Stimulated activated CD4-positive, alpha-beta T cell treated with anti-CD3 and anti-CD28 coated beads, Interleukin-1b, Interleukin-23, amount 100 ng/mL, for 4 hours (primary cell): Measurements from ENCODE around the gene EIF3A.
"Not testable (repeated sequence)": the region's sequence is repeated elsewhere in the genome, so short reads cannot be mapped to it uniquely, and the experiment has no call there.

Experiments
- DNase-seq, 2 donors: peaks; one replicate each; pipeline ENCODE4 v3.0.0-alpha.2; 2020; ENCODE audit warnings: low read depth in 2 of 2

The EIF3A gene, protein sequence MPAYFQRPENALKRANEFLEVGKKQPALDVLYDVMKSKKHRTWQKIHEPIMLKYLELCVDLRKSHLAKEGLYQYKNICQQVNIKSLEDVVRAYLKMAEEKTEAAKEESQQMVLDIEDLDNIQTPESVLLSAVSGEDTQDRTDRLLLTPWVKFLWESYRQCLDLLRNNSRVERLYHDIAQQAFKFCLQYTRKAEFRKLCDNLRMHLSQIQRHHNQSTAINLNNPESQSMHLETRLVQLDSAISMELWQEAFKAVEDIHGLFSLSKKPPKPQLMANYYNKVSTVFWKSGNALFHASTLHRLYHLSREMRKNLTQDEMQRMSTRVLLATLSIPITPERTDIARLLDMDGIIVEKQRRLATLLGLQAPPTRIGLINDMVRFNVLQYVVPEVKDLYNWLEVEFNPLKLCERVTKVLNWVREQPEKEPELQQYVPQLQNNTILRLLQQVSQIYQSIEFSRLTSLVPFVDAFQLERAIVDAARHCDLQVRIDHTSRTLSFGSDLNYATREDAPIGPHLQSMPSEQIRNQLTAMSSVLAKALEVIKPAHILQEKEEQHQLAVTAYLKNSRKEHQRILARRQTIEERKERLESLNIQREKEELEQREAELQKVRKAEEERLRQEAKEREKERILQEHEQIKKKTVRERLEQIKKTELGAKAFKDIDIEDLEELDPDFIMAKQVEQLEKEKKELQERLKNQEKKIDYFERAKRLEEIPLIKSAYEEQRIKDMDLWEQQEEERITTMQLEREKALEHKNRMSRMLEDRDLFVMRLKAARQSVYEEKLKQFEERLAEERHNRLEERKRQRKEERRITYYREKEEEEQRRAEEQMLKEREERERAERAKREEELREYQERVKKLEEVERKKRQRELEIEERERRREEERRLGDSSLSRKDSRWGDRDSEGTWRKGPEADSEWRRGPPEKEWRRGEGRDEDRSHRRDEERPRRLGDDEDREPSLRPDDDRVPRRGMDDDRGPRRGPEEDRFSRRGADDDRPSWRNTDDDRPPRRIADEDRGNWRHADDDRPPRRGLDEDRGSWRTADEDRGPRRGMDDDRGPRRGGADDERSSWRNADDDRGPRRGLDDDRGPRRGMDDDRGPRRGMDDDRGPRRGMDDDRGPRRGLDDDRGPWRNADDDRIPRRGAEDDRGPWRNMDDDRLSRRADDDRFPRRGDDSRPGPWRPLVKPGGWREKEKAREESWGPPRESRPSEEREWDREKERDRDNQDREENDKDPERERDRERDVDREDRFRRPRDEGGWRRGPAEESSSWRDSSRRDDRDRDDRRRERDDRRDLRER (N-terminal part only)

DNA sequence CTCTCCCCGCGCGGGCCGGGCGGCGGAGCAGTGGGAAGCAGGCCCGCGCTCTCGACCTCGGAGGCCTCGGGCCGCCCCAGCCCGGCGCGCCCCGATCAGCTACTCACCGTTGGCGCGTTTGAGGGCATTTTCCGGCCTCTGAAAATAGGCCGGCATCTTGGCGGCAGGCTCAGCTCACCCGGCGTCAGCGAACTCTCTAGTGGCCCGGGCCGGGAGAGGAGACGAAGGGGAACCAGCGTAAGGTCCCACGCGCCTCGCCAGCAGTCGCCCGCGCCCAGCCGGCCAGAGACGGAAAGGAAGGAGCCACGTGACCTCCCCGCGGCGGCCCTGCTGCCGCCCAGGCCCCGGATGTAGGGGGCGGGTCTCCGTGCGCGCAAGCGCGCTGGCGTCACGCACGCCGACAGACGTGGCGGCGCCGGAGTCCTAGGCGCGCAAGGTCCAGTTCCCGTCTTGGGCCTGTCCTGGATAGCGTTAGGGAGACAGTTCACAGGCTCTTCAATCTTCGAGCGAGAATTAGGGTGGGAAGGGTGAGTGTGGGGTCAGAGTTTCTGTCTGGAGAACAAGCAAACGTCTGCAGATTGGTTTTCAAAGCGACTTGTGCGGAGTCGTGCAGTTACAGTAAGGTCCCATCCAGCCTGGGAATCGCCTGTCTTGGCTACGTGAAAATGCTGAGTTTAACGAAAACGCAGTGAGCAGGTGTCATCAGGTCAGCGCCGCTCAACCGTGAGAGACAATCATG is at the start of gene EIF3A:
Gene EIF3A (minus strand): TSS at position 297 of the 739 bp plus-strand sequence. CDS start 141 bp downstream, at position 156.
- DNase-seq = peak; percentile 85 to 88

DNA sequence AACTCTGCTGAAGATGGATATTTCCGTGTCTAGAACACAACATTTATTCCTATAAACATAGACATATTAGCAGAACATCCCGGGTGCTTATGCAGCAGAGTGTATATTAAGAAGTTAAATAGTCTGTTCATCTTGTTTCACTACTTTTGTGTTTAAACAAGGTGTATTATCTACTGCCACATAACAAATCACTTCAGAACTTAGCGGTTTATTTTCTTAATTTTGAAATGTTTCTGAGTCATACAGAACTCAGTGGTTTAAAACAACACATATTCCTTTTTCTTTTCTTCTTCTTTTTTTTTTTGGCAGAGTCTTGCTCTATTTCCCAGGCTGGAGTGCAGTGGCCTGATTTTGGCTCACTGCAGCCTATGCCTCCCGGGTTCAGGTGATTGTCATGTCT is 49.1 kb upstream of the EIF3A start:
- no peak for DNase-seq

- no peak for DNase-seq
Observed at GRCh38 chr10:119125942-119126341, 45.3 kb upstream of the EIF3A start.

GRCh38 chr10:119120875-119121274 is 40.3 kb upstream of the EIF3A start:
- no peak for DNase-seq

GRCh38 chr10:119120413-119120867 is 39.8 kb upstream of the EIF3A start:
- no peak for DNase-seq

- DNase-seq = no peak
Observed at GRCh38 chr10:119119400-119119799, 38.8 kb upstream of the EIF3A start.

- DNase-seq = no peak
Observed at GRCh38 chr10:119118231-119118630, 37.6 kb upstream of the EIF3A start.

DNA sequence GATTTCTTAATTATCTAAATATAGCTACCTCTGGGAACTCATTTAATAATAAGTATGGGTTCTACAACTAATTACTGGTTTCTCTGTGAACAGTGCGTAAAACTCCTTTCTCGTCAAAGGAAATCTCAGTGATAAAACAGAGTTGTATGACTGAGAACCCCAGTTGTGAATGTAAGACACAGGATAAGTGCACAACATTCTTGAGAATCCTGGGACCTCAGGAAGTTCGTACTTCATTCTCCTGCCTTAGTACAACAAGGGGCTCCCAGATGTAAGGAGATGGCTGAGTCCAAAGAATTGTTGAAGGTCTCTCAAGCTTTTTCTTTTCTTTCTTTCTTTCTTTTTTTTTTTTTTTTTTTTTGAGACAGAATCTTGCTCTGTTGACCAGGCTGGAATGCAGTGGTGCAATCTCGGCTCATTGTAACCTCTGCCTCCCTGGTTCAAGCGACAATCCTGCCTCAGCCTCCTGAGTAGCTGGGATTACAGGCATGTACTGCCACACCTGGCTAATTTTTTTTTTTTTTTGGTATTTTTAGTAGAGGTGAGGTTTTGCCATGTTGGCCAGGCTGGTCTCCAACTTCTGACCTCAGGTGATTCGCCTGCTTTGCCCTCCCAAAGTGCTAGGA is 35.8 kb upstream of the EIF3A start:
- DNase-seq = no peak

DNA sequence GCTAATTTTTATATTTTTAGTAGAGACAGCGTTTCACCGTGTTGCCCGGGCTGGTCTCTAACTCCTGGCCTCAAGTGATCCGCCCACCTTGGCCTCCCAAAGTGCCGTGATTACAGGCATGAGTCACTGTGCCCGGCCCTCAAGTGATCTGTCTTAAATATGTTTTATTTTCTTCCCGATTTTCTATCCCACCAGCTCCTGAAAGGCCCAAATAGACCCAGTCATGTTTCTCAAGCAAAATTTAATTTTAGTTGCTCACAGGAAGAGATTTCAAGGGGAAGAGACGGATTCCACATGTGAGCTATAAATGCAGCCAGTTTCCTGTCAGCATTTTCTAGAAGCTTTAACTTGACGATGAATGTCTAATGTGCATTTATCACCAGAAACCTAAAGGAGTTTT is 35.3 kb upstream of the EIF3A start:
- no peak for DNase-seq

- no peak for DNase-seq
Observed at GRCh38 chr10:119113751-119114732, 33.4 kb upstream of the EIF3A start.

DNA sequence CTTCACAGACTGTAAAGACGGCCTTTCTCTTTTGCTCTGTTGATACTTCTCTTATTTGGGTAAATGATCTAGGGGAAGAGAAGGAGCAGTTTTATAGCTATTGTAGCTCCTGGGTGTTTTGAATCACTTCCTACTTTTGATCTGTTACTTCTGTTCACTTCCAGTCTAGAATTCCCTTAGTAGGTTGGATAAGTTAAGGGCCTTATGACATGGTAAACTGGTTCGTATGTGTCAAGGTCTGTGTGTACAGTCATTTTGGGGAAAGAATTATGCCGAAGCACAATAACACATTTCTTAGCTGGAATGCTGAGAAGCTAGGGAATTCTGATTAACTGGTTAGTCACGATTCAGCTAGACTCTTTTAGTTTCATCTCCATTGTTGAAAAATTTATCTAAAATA is 31.4 kb upstream of the EIF3A start:
- DNase-seq = no peak

GRCh38 chr10:119107771-119108170 is 27.2 kb upstream of the EIF3A start:
- not testable (repeated sequence) for DNase-seq

DNA sequence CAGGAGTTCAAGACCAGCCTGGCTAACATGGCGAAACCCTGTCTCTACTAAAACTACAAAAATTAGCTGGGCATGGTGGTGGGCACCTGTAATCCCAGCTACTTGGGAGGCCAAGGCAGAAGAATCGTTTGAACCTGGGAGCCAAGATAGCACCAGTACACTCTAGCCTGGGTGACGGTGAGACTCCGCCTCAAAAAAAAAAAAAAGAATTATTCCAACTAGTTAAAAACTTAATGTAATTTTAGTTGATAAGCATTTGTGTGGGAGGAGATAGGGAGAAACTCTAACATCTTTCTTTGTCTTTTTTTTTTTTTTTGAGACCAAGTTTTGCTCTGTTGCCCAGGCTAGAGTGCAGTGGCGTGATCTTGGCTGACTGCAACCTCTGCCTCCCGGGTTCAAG is 26.5 kb upstream of the EIF3A start:
- DNase-seq = not testable (repeated sequence)

- DNase-seq = not testable (repeated sequence)
Observed at GRCh38 chr10:119105899-119106298, 25.3 kb upstream of the EIF3A start.

- no peak for DNase-seq
Observed at GRCh38 chr10:119105155-119105554, 24.5 kb upstream of the EIF3A start.

DNA sequence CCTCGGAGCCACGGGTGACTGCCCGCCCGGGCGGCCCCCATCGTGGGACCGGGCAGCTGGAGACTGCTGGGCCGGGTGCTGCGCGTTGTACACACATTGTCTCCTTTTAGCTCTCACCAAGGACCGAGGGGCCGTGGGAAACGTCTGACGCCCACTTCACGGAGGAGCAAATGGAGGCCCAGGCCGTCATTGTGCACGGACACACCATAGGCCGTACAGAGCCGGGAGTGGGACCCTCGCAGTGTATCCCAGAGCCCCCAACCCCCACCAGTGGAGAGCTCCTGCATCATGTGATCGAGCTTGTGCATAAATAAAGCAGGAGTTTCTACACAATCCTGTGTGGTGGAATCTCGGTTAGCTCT is 24.0 kb upstream of the EIF3A start:
- peak in 1 of 2 donors; percentile 3 for DNase-seq

GRCh38 chr10:119103903-119104653 is 23.5 kb upstream of the EIF3A start, which contains the start of gene DENND10:
Gene DENND10 (plus strand): TSS chr10:119104113. CDS start chr10:119104143, 30 bp downstream.
- peak; percentile 72 to 79 for DNase-seq

DNA sequence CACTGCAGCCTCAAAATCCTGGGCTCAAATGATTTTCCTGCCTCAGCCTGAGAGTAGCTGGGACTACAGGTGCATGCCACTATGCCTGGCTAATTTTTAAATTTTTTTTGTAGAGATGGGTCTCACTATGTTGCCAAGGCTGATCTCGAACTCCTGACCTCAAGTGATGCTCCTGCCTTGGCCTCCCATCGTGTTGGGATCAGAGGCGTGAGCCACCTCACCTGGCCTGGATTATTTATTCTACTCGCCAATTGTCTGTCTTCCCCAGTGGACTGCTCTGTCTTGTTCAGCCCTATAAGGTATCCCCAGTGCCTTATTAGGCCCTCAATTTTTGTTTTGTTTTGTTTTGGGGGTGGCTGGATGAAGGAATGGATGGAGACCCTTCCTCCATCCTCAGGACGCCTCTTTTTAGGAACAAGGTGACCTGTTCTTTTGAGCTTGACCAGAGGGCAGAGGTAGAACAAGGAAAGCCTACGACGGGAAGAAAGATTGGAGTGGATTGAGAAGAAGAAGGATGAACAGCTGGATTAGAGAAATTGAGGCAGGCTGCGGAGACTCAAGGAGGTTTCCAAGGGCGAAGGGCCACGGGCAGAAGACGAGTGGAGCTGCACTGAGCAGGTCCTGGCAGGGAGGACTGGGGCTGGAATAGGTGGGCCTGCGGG is 22.8 kb upstream of the EIF3A start:
- DNase-seq = no peak
